Epithelial cell of esophagus (primary cell): ENCODE results near the gene PRKAB2.
A peak's percentile ranks its signal among the peaks of the same experiment; 100 is the strongest.
"Not testable (repeated sequence)": the region's sequence is repeated elsewhere in the genome, so short reads cannot be mapped to it uniquely, and the experiment has no call there.

ENCODE experiments used
- DNase-seq: peaks from one replicate; pipeline ENCODE4 v3.0.0; 2010; ENCODE audit warnings: low read depth
- H3K4me3 ChIP-seq: 2 replicates; pipeline ENCODE4 v1.5.1; 2011; ENCODE audit warnings: mild to moderate bottlenecking, low read length, control low read depth
- CTCF ChIP-seq: IDR thresholded peaks from 2 replicates; pipeline ENCODE4 v1.5.1; 2011; ENCODE audit warnings: low read depth, mild to moderate bottlenecking, low read length, control low read depth, inconsistent platforms; ENCODE audit not compliant: insufficient read depth; ENCODE audit errors: missing control alignments

Gene PRKAB2

DNA sequence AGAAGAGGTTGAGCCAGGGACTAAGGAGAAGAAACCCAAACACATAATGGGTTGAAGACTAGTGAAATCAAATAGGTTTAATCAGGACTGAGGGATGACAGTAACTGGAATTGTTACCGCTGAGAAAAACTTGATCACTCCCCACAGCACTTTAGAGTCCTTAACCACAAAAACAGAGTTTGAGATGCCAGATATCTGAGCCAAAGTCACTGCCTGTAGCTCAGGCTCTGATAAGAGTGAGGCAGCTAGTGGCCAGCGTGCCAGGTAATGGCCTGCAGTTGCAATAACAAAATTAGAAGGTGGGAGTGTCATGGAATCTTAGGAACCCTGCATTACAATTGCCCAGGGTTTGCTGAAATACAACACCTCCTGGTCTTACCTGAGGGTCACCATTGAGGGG, 48.0 kb downstream of the PRKAB2 start:
- H3K4me3 ChIP-seq = no peak overlapping the region
- no peak for DNase-seq
- TF ChIP-seq CTCF = no peak

- no peak for TF ChIP-seq CTCF
- DNase-seq = no peak
- no peak overlapping the region for H3K4me3 ChIP-seq
These were observed 55.2 kb downstream of the PRKAB2 start for GRCh38 chr1:147117109-147117508.

- no peak for DNase-seq
- no peak for TF ChIP-seq CTCF
- H3K4me3 ChIP-seq = no peak overlapping the region
These were observed 56.8 kb downstream of the PRKAB2 start for GRCh38 chr1:147115496-147115895.

DNA sequence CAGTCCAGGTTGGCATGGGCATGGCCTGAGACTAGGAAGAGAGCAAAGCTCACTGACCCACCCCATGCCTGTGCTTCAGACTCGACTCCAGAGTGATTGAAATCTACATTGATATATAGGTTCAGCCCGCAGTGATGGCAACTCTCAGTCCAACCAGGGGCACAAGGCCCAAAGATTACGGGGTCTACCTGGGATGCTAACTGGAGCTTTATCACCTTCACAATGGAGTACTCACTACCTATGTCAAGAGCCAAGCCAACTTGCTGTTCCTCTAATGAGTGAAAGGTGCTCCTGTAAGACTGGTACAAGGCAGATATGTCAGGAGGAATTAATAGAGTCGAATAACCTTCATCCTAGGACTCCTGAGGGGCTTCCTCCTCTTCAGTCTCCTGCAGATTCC, 57.2 kb downstream of the PRKAB2 start:
- not testable (repeated sequence) for H3K4me3 ChIP-seq, DNase-seq

- not testable (repeated sequence) for DNase-seq, H3K4me3 ChIP-seq
These were observed 57.9 kb downstream of the PRKAB2 start for GRCh38 chr1:147114353-147114752.

- DNase-seq = peak; percentile 33
- TF ChIP-seq CTCF = no peak
- no peak overlapping the region for H3K4me3 ChIP-seq
These were observed 60.7 kb downstream of the PRKAB2 start for GRCh38 chr1:147111381-147112130.

DNA sequence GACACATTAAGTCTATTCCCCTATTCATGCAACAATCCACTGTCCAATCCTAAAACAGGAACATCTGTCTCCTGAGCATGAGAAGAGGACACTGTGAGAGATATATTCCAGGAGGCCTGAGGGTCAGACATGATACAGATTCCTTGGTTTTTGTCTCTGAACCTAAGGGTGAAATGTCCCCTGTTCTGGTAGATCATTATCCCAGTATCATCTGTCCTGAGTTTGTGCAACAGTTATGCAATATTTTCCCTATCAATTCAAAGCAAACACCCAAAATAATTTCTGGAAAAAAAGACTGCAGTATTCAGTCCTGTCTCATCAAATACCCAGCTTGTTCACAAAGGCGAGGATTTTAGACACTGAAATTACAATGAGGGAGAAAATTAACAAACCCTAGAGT, 61.4 kb downstream of the PRKAB2 start:
- no peak overlapping the region for H3K4me3 ChIP-seq
- DNase-seq = no peak
- TF ChIP-seq CTCF = no peak

GRCh38 chr1:147110434-147110833, 61.8 kb downstream of the PRKAB2 start:
- no peak overlapping the region for H3K4me3 ChIP-seq
- DNase-seq = no peak
- no peak for TF ChIP-seq CTCF
